Peyer's patch (tissue), 4 donors: ENCODE data around the gene NR5A1. TPM values are rescaled to one million over a fixed set of nuclear protein-coding genes. Genes with fewer than 3 reads are reported as not detected.

Experiments used
- DNase-seq, 3 donors: peaks; one replicate each; pipeline ENCODE4 v3.0.0-alpha.2; 2017 to 2019
- H3K27ac ChIP-seq, 4 donors: fragments of 200-600 bp; sonication (generic); one replicate each; pipeline ENCODE4 v1.5.1; 2016 to 2019
- H3K27me3 ChIP-seq, 2 donors: fragments of 200-600 bp; sonication (generic); one replicate each; pipeline ENCODE4 v1.5.1; 2019
- H3K36me3 ChIP-seq, 3 donors: fragments of 200-600 bp; sonication (generic); one replicate each; pipeline ENCODE4 v1.5.1; 2016 to 2019
- H3K4me1 ChIP-seq, 4 donors: fragments of 200-600 bp; sonication (generic); one replicate each; pipeline ENCODE4 v1.5.1; 2016 to 2019
- H3K4me3 ChIP-seq, 4 donors: fragments of 200-600 bp; sonication (generic); 1 replicate in 3 of 4; 2 replicates in 1 of 4; pipeline ENCODE4 v1.5.1; 2016 to 2019; ENCODE audit warnings: mild to moderate bottlenecking in 1 of 4
- H3K9me3 ChIP-seq, 4 donors: fragments of 200-600 bp; sonication (generic); one replicate each; pipeline ENCODE4 v1.5.1; 2016 to 2019; ENCODE audit warnings: mild to moderate bottlenecking in 1 of 4
- CTCF ChIP-seq, 6 experiments: fragments of 450-650 bp in 4 of 6; fragments of 200-600 bp in 2 of 6; sonication (generic) in 1 of 6; IDR thresholded peaks; one replicate each; pipeline ENCODE4 v1.5.1; 2017 to 2019; ENCODE audit warnings: antibody characterized with exemption in 6 of 6, mild to moderate bottlenecking in 3 of 6, moderate library complexity in 1 of 6
- POLR2A ChIP-seq, 2 donors: fragments of 450-650 bp; IDR thresholded peaks; one replicate each; pipeline ENCODE4 v1.5.1; 2017; ENCODE audit warnings: antibody characterized with exemption in 2 of 2, mild to moderate bottlenecking in 2 of 2, moderate library complexity in 2 of 2
- total RNA-seq, 4 donors: library from RNA; depleted of rRNA; stranded (reverse); fragments of >200 nt; gene quantifications; one replicate each; pipeline ENCODE4 v1.1.0, GENCODE V29; 2016

NR5A1 gene
- total RNA-seq, 4 donors from 2014 or later: 0.18 TPM; not detected in 3

GRCh38 chr9:124449381-124450151 is 57.6 kb downstream of the NR5A1 start:
- peaks cover 0 to 20% of the 10 kb centered on the region in 2 donors for H3K27me3 ChIP-seq
- TF ChIP-seq CTCF (IDR thresholded peaks at IDR 0.05) (no peak), POLR2A (IDR thresholded peaks at IDR 0.05) (no peak)
- H3K4me1 ChIP-seq: peaks cover 0 to 4% (median 0%) of the 10 kb centered on the region in 4 donors
- no peak overlapping the region for H3K4me3 ChIP-seq
- H3K9me3 ChIP-seq: no peaks in the 10 kb centered on the region
- no peaks in the 10 kb centered on the region for H3K36me3 ChIP-seq
- DNase-seq: no peak
- no peak overlapping the region for H3K27ac ChIP-seq

- Histone ChIP-seq H3K36me3 (no peaks in the 10 kb centered on the region), H3K9me3 (no peaks in the 10 kb centered on the region), H3K27me3 (peaks cover 0 to 14% of the 10 kb centered on the region in 2 donors), H3K27ac (no peak overlapping the region), H3K4me3 (no peak overlapping the region), H3K4me1 (no peaks in the 10 kb centered on the region)
- no peak for TF ChIP-seq POLR2A (IDR thresholded peaks at IDR 0.05)
- TF ChIP-seq CTCF (IDR thresholded peaks at IDR 0.05): no peak
- no peak for DNase-seq
Measured at GRCh38 chr9:124448019-124448418, 59.2 kb downstream of the NR5A1 start.

- peaks cover 0 to 7% of the 10 kb centered on the region in 2 donors for H3K27me3 ChIP-seq
Measured at GRCh38 chr9:124447297-124447661, 59.9 kb downstream of the NR5A1 start.

GRCh38 chr9:124444166-124444565 is 63.0 kb downstream of the NR5A1 start:
- TF ChIP-seq POLR2A (IDR thresholded peaks at IDR 0.05): no peak
- TF ChIP-seq CTCF (IDR thresholded peaks at IDR 0.05): no peak
- H3K4me1 ChIP-seq: no peaks in the 10 kb centered on the region

More at GRCh38 chr9:124447297-124447661, 59.9 kb downstream of the NR5A1 start:
- Histone ChIP-seq H3K4me3 (no peak overlapping the region), H3K36me3 (no peaks in the 10 kb centered on the region), H3K27ac (no peak overlapping the region), H3K4me1 (no peaks in the 10 kb centered on the region), H3K9me3 (no peaks in the 10 kb centered on the region)
- DNase-seq: no peak
- TF ChIP-seq POLR2A (IDR thresholded peaks at IDR 0.05): no peak
- no peak for TF ChIP-seq CTCF (IDR thresholded peaks at IDR 0.05)

GRCh38 chr9:124443625-124444024 is 63.6 kb downstream of the NR5A1 start:
- Histone ChIP-seq H3K9me3 (no peaks in the 10 kb centered on the region), H3K4me1 (no peaks in the 10 kb centered on the region), H3K27me3 (no peaks in the 10 kb centered on the region), H3K27ac (no peak overlapping the region), H3K36me3 (no peaks in the 10 kb centered on the region), H3K4me3 (no peak overlapping the region)
- TF ChIP-seq POLR2A (IDR thresholded peaks at IDR 0.05) (no peak), CTCF (IDR thresholded peaks at IDR 0.05) (no peak)
- no peak for DNase-seq

More at GRCh38 chr9:124444166-124444565, 63.0 kb downstream of the NR5A1 start:
- DNase-seq: no peak
- H3K9me3 ChIP-seq: no peaks in the 10 kb centered on the region
- no peaks in the 10 kb centered on the region for H3K36me3 ChIP-seq
- no peaks in the 10 kb centered on the region for H3K27me3 ChIP-seq
- no peak overlapping the region for H3K27ac ChIP-seq
- no peak overlapping the region for H3K4me3 ChIP-seq
